GM12873 (cell line): ENCODE measurements around the gene WWTR1.

Experiments
- TF ChIP-seq, protein P1 (sequence below): IDR thresholded peaks from 2 replicates; pipeline ENCODE4 v1.5.1; 2012; ENCODE audit warnings: low read depth, mild to moderate bottlenecking, moderate library complexity, low read length, control low read depth; ENCODE audit not compliant: insufficient read depth; ENCODE audit errors: missing control alignments

Gene WWTR1

GRCh38 chr3:149490260-149490971 is 167.4 kb downstream of the WWTR1 start:
- TF ChIP-seq, protein P1, sequence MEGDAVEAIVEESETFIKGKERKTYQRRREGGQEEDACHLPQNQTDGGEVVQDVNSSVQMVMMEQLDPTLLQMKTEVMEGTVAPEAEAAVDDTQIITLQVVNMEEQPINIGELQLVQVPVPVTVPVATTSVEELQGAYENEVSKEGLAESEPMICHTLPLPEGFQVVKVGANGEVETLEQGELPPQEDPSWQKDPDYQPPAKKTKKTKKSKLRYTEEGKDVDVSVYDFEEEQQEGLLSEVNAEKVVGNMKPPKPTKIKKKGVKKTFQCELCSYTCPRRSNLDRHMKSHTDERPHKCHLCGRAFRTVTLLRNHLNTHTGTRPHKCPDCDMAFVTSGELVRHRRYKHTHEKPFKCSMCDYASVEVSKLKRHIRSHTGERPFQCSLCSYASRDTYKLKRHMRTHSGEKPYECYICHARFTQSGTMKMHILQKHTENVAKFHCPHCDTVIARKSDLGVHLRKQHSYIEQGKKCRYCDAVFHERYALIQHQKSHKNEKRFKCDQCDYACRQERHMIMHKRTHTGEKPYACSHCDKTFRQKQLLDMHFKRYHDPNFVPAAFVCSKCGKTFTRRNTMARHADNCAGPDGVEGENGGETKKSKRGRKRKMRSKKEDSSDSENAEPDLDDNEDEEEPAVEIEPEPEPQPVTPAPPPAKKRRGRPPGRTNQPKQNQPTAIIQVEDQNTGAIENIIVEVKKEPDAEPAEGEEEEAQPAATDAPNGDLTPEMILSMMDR: no peak

DNA sequence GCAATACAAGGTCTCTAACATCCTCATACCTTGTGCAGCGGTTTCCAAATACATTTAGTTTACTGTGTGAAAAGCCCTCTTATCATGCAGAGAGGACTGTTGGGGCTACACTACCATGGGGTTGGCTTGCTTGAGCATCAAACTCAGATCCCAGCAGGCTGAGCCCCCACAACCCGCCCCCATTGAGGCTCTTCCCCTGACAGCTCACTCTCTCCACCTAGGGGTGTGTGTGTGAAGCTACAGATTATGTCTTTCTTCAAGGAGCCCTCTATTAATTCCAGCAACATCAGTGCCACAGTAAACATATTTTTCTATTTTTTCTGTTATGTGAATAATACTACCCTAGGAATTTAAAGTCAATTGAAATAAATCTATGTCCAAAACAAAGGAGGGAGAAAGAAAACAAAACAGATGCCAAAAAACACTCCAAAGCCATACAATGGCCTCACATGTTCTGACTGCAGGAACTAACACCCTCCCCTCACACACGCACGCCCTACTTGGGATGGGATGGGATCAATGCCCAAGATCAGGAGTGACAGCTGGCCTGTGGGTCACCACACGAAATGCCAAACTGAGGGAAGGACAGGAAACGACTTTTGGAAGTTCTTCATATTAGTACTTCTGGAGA is 168.7 kb downstream of the WWTR1 start:
- TF ChIP-seq, protein P1: peak; percentile 66

- TF ChIP-seq, protein P1: peak; percentile 92
Observed at GRCh38 chr3:149487598-149488197, 170.1 kb downstream of the WWTR1 start.

- TF ChIP-seq, protein P1: no peak
Observed at GRCh38 chr3:149486726-149487125, 171.1 kb downstream of the WWTR1 start.

DNA sequence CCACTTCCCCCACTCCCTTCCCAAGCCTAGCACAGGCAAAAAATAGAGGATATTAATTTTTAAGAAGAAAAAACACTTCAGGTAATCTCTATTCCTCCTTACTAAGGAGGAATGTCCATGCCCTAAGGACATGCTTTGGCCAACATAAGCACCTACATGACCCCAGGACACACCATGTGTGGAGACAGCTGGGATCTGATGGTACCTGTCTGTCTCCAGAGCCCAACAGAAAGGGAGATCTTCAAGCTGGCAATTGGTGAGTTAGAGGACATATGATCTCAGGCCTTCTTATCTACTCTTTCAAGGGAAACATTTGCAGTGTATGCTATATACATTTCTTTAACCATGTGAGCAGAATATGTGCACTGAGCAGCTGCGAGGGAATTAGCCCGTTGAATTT is 176.3 kb downstream of the WWTR1 start:
- TF ChIP-seq, protein P1: no peak

DNA sequence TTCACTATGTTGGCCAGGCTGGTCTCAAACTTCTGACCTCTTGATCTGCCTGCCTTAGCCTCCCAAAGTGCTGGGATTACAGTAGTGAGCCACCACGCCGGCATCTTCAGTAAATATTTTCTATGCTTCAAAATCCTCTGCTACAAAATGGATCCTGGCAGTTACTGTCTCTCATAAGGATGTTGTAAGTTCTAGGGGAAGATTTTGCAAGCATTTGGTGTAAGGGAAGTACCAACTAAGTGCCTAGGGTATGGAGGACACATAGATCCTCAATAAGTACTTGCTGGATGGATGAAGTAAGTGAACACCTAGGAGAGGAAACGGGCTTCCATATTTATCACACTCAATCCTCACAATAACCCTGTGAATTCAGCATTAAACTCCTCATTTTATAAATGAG is 176.8 kb downstream of the WWTR1 start:
- TF ChIP-seq, protein P1: no peak

- TF ChIP-seq, protein P1: peak; percentile 95
Observed at GRCh38 chr3:149480326-149481017, 177.4 kb downstream of the WWTR1 start.
